ENCODE data around the gene CALCOCO2.

- TF ChIP-seq, protein P1, sequence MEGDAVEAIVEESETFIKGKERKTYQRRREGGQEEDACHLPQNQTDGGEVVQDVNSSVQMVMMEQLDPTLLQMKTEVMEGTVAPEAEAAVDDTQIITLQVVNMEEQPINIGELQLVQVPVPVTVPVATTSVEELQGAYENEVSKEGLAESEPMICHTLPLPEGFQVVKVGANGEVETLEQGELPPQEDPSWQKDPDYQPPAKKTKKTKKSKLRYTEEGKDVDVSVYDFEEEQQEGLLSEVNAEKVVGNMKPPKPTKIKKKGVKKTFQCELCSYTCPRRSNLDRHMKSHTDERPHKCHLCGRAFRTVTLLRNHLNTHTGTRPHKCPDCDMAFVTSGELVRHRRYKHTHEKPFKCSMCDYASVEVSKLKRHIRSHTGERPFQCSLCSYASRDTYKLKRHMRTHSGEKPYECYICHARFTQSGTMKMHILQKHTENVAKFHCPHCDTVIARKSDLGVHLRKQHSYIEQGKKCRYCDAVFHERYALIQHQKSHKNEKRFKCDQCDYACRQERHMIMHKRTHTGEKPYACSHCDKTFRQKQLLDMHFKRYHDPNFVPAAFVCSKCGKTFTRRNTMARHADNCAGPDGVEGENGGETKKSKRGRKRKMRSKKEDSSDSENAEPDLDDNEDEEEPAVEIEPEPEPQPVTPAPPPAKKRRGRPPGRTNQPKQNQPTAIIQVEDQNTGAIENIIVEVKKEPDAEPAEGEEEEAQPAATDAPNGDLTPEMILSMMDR (IDR thresholded peaks at IDR 0.05; ENCODE audit: poor library complexity, severe bottlenecking), result no peak
- no peak for TF ChIP-seq POLR2AphosphoS5 (IDR thresholded peaks at IDR 0.05)
- TF ChIP-seq EZH2 (IDR thresholded peaks at IDR 0.05; ENCODE audit: borderline replicate concordance, insufficient read depth, low read length, poor library complexity, severe bottlenecking), result no peak
- TF ChIP-seq, protein P2, sequence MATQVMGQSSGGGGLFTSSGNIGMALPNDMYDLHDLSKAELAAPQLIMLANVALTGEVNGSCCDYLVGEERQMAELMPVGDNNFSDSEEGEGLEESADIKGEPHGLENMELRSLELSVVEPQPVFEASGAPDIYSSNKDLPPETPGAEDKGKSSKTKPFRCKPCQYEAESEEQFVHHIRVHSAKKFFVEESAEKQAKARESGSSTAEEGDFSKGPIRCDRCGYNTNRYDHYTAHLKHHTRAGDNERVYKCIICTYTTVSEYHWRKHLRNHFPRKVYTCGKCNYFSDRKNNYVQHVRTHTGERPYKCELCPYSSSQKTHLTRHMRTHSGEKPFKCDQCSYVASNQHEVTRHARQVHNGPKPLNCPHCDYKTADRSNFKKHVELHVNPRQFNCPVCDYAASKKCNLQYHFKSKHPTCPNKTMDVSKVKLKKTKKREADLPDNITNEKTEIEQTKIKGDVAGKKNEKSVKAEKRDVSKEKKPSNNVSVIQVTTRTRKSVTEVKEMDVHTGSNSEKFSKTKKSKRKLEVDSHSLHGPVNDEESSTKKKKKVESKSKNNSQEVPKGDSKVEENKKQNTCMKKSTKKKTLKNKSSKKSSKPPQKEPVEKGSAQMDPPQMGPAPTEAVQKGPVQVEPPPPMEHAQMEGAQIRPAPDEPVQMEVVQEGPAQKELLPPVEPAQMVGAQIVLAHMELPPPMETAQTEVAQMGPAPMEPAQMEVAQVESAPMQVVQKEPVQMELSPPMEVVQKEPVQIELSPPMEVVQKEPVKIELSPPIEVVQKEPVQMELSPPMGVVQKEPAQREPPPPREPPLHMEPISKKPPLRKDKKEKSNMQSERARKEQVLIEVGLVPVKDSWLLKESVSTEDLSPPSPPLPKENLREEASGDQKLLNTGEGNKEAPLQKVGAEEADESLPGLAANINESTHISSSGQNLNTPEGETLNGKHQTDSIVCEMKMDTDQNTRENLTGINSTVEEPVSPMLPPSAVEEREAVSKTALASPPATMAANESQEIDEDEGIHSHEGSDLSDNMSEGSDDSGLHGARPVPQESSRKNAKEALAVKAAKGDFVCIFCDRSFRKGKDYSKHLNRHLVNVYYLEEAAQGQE (IDR thresholded peaks at IDR 0.05; ENCODE audit: borderline replicate concordance), result no peak
- TF ChIP-seq TAF1 (IDR thresholded peaks at IDR 0.05; ENCODE audit: low read depth), result no peak
- no peak for TF ChIP-seq RAD21 (conservative IDR thresholded peaks at IDR 0.05)
- TF ChIP-seq SMC3 (conservative IDR thresholded peaks at IDR 0.05; ENCODE audit: poor library complexity), result no peak
- TF ChIP-seq MXI1 (conservative IDR thresholded peaks at IDR 0.05; ENCODE audit: poor library complexity, severe bottlenecking), result no peak
Observed at GRCh38 chr17:48809182-48809581, 21.7 kb upstream of the CALCOCO2 start.

Data from neural cell (in vitro differentiated cells).